GM12878 (cell line): ENCODE measurements around the gene IRAK2. TPM values are rescaled to one million over a fixed set of nuclear protein-coding genes. Genes with fewer than 3 reads are reported as not detected.

Experiments
- ATAC-seq: fragments of 200-7000 bp; cut with Tn5 transposase; 3 replicates; pipeline ENCODE4 v1.9.1; 2020; ENCODE audit warnings: mild to moderate bottlenecking, moderate library complexity
- BruUV-seq: library from RNA; stranded (reverse); fragments of 400-500 nt; replicated peaks from 2 replicates; lab custom pipeline; 2021; lab: Mats Ljungman, UMichigan
- CTCF ChIA-PET: fragments of 300-600 bp; sonication (Branson Sonifier 250); formaldehyde crosslinking; extraction: SDS; loops from one replicate; lab custom pipeline; 2021; ENCODE audit warnings: inconsistent platforms; lab: Yijun Ruan, JAX
- POLR2A ChIA-PET: fragments of 350-600 bp; formaldehyde crosslinking; extraction: SDS; loops from one replicate; lab custom pipeline; 2021; ENCODE audit warnings: inconsistent platforms; lab: Charles Lee
- RAD21 ChIA-PET: fragments of 300-600 bp; sonication (Branson Sonifier 250); formaldehyde crosslinking; loops from one replicate; lab custom pipeline; 2023; ENCODE audit warnings: antibody characterized with exemption; ENCODE audit not compliant: unreplicated experiment; lab: Charles Lee
- SMC1A ChIA-PET: fragments of 300-600 bp; sonication (Branson Sonifier 250); formaldehyde crosslinking; loops from one replicate; lab custom pipeline; 2023; ENCODE audit not compliant: unreplicated experiment, uncharacterized antibody; lab: Charles Lee
- DNase-seq: peaks from one replicate; pipeline ENCODE4 v3.0.0-alpha.2; 2011; ENCODE audit warnings: low read depth, low spot score
- FAIRE-seq: peaks from 3 replicates; lab custom pipeline; 2011; peaks lifted over from hg19 to GRCh38; lab: Jason Lieb, UNC
- H2AFZ ChIP-seq: 2 replicates; pipeline ENCODE4 v1.6.0; 2011; ENCODE audit warnings: low read depth, low read length, control low read depth; ENCODE audit not compliant: control insufficient read depth
- H3K27ac ChIP-seq: 2 replicates; pipeline ENCODE4 v1.5.1; 2011; ENCODE audit warnings: control low read depth; ENCODE audit not compliant: control insufficient read depth, insufficient read depth
- H3K27me3 ChIP-seq, 2 experiments: replicated peaks in 1 of 2; 2 replicates each; pipeline versions ENCODE4 v1.6.0 to v1.6.1; 2011; ENCODE audit warnings: low read length in 1 of 2; ENCODE audit not compliant: control insufficient read depth in 2 of 2, insufficient read depth in 2 of 2
- H3K36me3 ChIP-seq, 2 experiments: 2 replicates each; pipeline ENCODE4 v1.5.1; 2011; ENCODE audit warnings: low read length in 1 of 2; ENCODE audit not compliant: control insufficient read depth in 2 of 2, insufficient read depth in 2 of 2
- H3K4me1 ChIP-seq: 2 replicates; pipeline ENCODE4 v1.6.1; 2011; ENCODE audit warnings: mild to moderate bottlenecking, low read length, moderate library complexity, mixed read lengths; ENCODE audit not compliant: control insufficient read depth, insufficient read depth
- H3K4me2 ChIP-seq: 2 replicates; pipeline ENCODE4 v1.6.0; 2011; ENCODE audit warnings: control low read depth; ENCODE audit not compliant: control insufficient read depth, insufficient read depth
- H3K4me3 ChIP-seq: fragments of 200-600 bp; sonication (generic); 2 replicates; pipeline ENCODE4 v1.5.1; 2016
- H3K79me2 ChIP-seq: 2 replicates; pipeline ENCODE4 v1.6.0; 2011; ENCODE audit warnings: low read length; ENCODE audit not compliant: control insufficient read depth, insufficient read depth
- H3K9ac ChIP-seq: 2 replicates; pipeline ENCODE4 v1.8.0; 2011; ENCODE audit warnings: low read length, control low read depth, mixed read lengths; ENCODE audit not compliant: control insufficient read depth, insufficient read depth
- H3K9me3 ChIP-seq: replicated peaks from 3 replicates; pipeline ENCODE4 v1.5.1; 2011; ENCODE audit warnings: mild to moderate bottlenecking, low read length; ENCODE audit not compliant: control insufficient read depth, insufficient read depth
- H4K20me1 ChIP-seq: 2 replicates; pipeline ENCODE4 v1.6.0; 2011; ENCODE audit not compliant: control insufficient read depth, insufficient read depth
- CUX1 ChIP-seq: IDR thresholded peaks from 2 replicates; pipeline ENCODE4 v1.6.1; 2012; ENCODE audit warnings: improper control_type of control experiment, low read depth, low read length; ENCODE audit not compliant: insufficient replicate concordance
- HDAC6 ChIP-seq: fragments of 200-600 bp; sonication (generic); IDR thresholded peaks from one replicate; pipeline ENCODE4 v1.8.0; 2017; ENCODE audit warnings: antibody characterized with exemption; ENCODE audit not compliant: unreplicated experiment
- HSF1 ChIP-seq: fragments of 150-350 bp; IDR thresholded peaks from 2 replicates; pipeline ENCODE4 v1.6.1; 2014; ENCODE audit warnings: mild to moderate bottlenecking, low read depth, low read length
- NBN ChIP-seq: fragments of 450-650 bp; IDR thresholded peaks from 2 replicates; pipeline ENCODE4 v1.6.1; 2016
- NFIC ChIP-seq: IDR thresholded peaks from 2 replicates; pipeline ENCODE4 v1.6.1; 2012; ENCODE audit warnings: low read depth, mild to moderate bottlenecking, inconsistent platforms, low read length, moderate library complexity
- PKNOX1 ChIP-seq: fragments of 450-650 bp; IDR thresholded peaks from 2 replicates; pipeline ENCODE4 v1.6.1; 2016; ENCODE audit warnings: mild to moderate bottlenecking
- RELB ChIP-seq: fragments of 450-650 bp; IDR thresholded peaks from 2 replicates; pipeline ENCODE4 v1.6.1; 2017; ENCODE audit warnings: low read depth, mild to moderate bottlenecking, moderate library complexity
- SMAD5 ChIP-seq: IDR thresholded peaks from 2 replicates; pipeline ENCODE4 v1.6.1; 2016; ENCODE audit warnings: antibody characterized with exemption, low read depth
- SMARCA5 ChIP-seq: fragments of 450-650 bp; IDR thresholded peaks from 2 replicates; pipeline ENCODE4 v1.6.1; 2017; ENCODE audit warnings: mild to moderate bottlenecking
- WGBS: methylation state at CpG from one replicate; pipeline ENCODE4 v1.1.6; 2016; ENCODE audit warnings: low lambda C conversion rate; ENCODE audit not compliant: insufficient replicate concordance, insufficient coverage; ENCODE audit errors: missing lambda C conversion rate; 5-methylcytosine and 5-hydroxymethylcytosine counted together
- in situ Hi-C: fragments of 300-500 bp; cut with MboI; formaldehyde crosslinking; loops from 9 replicates; pipeline ENCODE4 v1.14.3; 2018; ENCODE audit warnings: mixed read lengths
- intact Hi-C: fragments of 100-400 bp; cut with micrococcal nuclease; formaldehyde crosslinking; loops from one replicate; pipeline ENCODE4 v1.14.2; 2022; ENCODE audit not compliant: unreplicated experiment
- polyA plus RNA-seq, 11 experiments: library from polyadenylated mRNA; depleted of rRNA in 4 of 11; unstranded in 6 of 11; stranded (reverse) in 5 of 11; fragments of >200 nt; fragmentation: Nextera tagmentation in 4 of 11; fragmentation: Illumina TruSeq in 1 of 11; extraction: Ambion mirVana in 4 of 11; extraction: Trizol in 1 of 11; gene quantifications; 1 replicate in 1 of 11; 2 replicates in 10 of 11; pipeline versions ENCODE4 v1.2.1 to v1.2.3, GENCODE V29; 2011 to 2016; ENCODE audit warnings: inconsistent platforms in 2 of 11, missing spikeins in 2 of 11, low read depth in 1 of 11
- total RNA-seq, 4 experiments: library from RNA; depleted of rRNA in 3 of 4; stranded (reverse); fragments of >200 nt in 3 of 4; fragmentation: Illumina TruSeq in 1 of 4; extraction: Trizol in 1 of 4; gene quantifications; 2 replicates each; pipeline versions ENCODE4 v1.2.1 to v1.2.3, GENCODE V29; 2013 to 2021

The IRAK2 gene
- total and polyA plus RNA-seq, 10 of the 15 experiments (the other 5 are each of a cell fraction or from before 2014, with no cell fraction given): 0.48 to 5.7 (median 4.5) TPM

- TF ChIP-seq RELB (no peak), SMARCA5 (no peak), HDAC6 (no peak), NFIC (no peak), SMAD5 (no peak), HSF1 (no peak)
These were observed 4.4 kb upstream of the IRAK2 start (continued) for GRCh38 chr3:10160346-10160745.

GRCh38 chr3:10160925-10161324 is 3.8 kb upstream of the IRAK2 start:
- WGBS: 87% methylated on average over 6 of the region's 6 CpGs
- Histone ChIP-seq H3K9me3 (no peaks in the 10 kb centered on the region; the same call in 2 of the 3 replicates), H3K4me1 (peaks cover 7% of the 10 kb centered on the region; the same call in 1 of the 2 replicates), H3K4me2 (no peak overlapping the region), H3K9ac (no peak overlapping the region), H3K36me3 (no peaks in the 10 kb centered on the region), H3K79me2 (no peaks in the 10 kb centered on the region; the same call in none of the 2 replicates), H2AFZ (no peak overlapping the region), H3K27me3 (no peaks in the 10 kb centered on the region), H4K20me1 (no peaks in the 10 kb centered on the region), H3K4me3 (no peak overlapping the region), H3K27ac (no peak overlapping the region)
- FAIRE-seq (no peak), DNase-seq (no peak), ATAC-seq (no peak)
- no peak for TF ChIP-seq NBN
- TF ChIP-seq HSF1: peak; percentile 74
- 0 out of 2 replicates have a peak, but pooled peaks have one; percentile 8 for TF ChIP-seq PKNOX1
- TF ChIP-seq CUX1: no peak
- in situ Hi-C loops (no loop called here), intact Hi-C loops (no loop called here)
- SMC1A ChIA-PET: interaction anchor here (0.7 to 2.0 kb wide), 2 partner anchors 32 to 38 kb away, joined by 3 to 11 read pairs; no protein-coding TSS in a partner anchor
- RAD21 ChIA-PET: no interaction called here
- POLR2A ChIA-PET: no interaction called here
- BruUV-seq: no TSS peak
- CTCF ChIA-PET: interaction anchor here (1.2 to 1.3 kb wide), 2 partner anchors 14 to 32 kb away, joined by 3 read pairs; no protein-coding TSS in a partner anchor
